KMS-11 (cell line): ENCODE results near the gene RPS6KA3.

Experiments
- H2AFZ ChIP-seq: fragments of 200-600 bp; sonication (generic); 2 replicates; pipeline ENCODE4 v1.6.1; 2016; ENCODE audit warnings: antibody characterized with exemption, mixed run types, low read depth
- H3K27ac ChIP-seq: fragments of 200-600 bp; sonication (generic); 2 replicates; pipeline ENCODE4 v1.6.1; 2016; ENCODE audit warnings: mild to moderate bottlenecking, mixed run types
- H3K27me3 ChIP-seq: fragments of 200-600 bp; sonication (generic); 2 replicates; pipeline ENCODE4 v1.6.1; 2017; ENCODE audit warnings: mild to moderate bottlenecking, low read depth, mixed run types, moderate library complexity; ENCODE audit not compliant: insufficient read depth
- H3K36me3 ChIP-seq: fragments of 200-600 bp; sonication (generic); 2 replicates; pipeline ENCODE4 v1.6.1; 2017; ENCODE audit warnings: mild to moderate bottlenecking, mixed run types; ENCODE audit not compliant: insufficient read depth
- H3K4me1 ChIP-seq: fragments of 200-600 bp; sonication (generic); 2 replicates; pipeline ENCODE4 v1.6.1; 2016; ENCODE audit warnings: mild to moderate bottlenecking, low read depth, mixed run types; ENCODE audit not compliant: poor library complexity, severe bottlenecking
- H3K4me2 ChIP-seq: fragments of 200-600 bp; sonication (generic); 2 replicates; pipeline ENCODE4 v1.7.0; 2016; ENCODE audit warnings: mild to moderate bottlenecking, mixed run types
- H3K4me3 ChIP-seq: fragments of 200-600 bp; sonication (generic); IDR thresholded peaks from 2 replicates; pipeline ENCODE4 v1.6.1; 2017; ENCODE audit warnings: low read depth, low read length, mixed read lengths; ENCODE audit not compliant: insufficient read depth
- H3K79me2 ChIP-seq: fragments of 200-600 bp; sonication (generic); 2 replicates; pipeline ENCODE4 v1.6.1; 2016; ENCODE audit warnings: low read depth, mixed run types; ENCODE audit not compliant: insufficient read depth
- H3K9ac ChIP-seq: fragments of 200-600 bp; sonication (generic); 2 replicates; pipeline ENCODE4 v1.6.1; 2016; ENCODE audit warnings: mild to moderate bottlenecking, mixed run types
- H4K20me1 ChIP-seq: fragments of 200-600 bp; sonication (generic); 2 replicates; pipeline ENCODE4 v1.6.1; 2016; ENCODE audit warnings: mild to moderate bottlenecking, mixed run types; ENCODE audit not compliant: insufficient read depth
- TF ChIP-seq, protein P1 (sequence below): fragments of 200-600 bp; sonication (generic); conservative IDR thresholded peaks from 2 replicates; pipeline ENCODE4 v1.6.1; 2017; ENCODE audit warnings: low read depth, mild to moderate bottlenecking, antibody characterized with exemption, low read length, moderate library complexity, mixed read lengths

The RPS6KA3 gene

DNA sequence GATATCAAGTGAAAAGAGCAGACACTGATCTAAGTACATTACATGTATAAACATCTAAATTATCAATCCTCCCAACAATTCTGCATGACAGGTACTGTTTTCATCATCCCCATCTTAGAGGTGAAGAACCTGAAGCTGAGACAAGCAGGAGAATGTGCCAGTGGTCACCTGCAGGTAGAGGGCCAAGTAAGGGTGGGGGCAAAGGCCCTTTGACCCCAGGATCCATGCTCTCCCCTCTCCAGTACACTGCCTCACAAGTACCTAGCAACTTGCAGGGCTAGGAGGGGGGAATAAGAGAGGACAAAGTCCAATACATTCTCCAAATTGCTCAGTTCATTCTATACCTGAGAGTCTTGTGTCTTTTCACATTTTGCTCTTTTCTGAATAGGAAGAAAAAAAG, 141.7 kb downstream of the RPS6KA3 start:
- Histone ChIP-seq H2AFZ (no peak overlapping the region), H3K4me3 (no peak overlapping the region), H3K4me1 (peaks cover 6% of the 10 kb centered on the region), H3K4me2 (no peak overlapping the region), H3K36me3 (no peaks in the 10 kb centered on the region), H3K27me3 (no peaks in the 10 kb centered on the region), H3K79me2 (no peaks in the 10 kb centered on the region), H3K9ac (no peak overlapping the region), H4K20me1 (no peaks in the 10 kb centered on the region), H3K27ac (no peak overlapping the region)
- TF ChIP-seq, protein P1, sequence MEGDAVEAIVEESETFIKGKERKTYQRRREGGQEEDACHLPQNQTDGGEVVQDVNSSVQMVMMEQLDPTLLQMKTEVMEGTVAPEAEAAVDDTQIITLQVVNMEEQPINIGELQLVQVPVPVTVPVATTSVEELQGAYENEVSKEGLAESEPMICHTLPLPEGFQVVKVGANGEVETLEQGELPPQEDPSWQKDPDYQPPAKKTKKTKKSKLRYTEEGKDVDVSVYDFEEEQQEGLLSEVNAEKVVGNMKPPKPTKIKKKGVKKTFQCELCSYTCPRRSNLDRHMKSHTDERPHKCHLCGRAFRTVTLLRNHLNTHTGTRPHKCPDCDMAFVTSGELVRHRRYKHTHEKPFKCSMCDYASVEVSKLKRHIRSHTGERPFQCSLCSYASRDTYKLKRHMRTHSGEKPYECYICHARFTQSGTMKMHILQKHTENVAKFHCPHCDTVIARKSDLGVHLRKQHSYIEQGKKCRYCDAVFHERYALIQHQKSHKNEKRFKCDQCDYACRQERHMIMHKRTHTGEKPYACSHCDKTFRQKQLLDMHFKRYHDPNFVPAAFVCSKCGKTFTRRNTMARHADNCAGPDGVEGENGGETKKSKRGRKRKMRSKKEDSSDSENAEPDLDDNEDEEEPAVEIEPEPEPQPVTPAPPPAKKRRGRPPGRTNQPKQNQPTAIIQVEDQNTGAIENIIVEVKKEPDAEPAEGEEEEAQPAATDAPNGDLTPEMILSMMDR, result no peak

DNA sequence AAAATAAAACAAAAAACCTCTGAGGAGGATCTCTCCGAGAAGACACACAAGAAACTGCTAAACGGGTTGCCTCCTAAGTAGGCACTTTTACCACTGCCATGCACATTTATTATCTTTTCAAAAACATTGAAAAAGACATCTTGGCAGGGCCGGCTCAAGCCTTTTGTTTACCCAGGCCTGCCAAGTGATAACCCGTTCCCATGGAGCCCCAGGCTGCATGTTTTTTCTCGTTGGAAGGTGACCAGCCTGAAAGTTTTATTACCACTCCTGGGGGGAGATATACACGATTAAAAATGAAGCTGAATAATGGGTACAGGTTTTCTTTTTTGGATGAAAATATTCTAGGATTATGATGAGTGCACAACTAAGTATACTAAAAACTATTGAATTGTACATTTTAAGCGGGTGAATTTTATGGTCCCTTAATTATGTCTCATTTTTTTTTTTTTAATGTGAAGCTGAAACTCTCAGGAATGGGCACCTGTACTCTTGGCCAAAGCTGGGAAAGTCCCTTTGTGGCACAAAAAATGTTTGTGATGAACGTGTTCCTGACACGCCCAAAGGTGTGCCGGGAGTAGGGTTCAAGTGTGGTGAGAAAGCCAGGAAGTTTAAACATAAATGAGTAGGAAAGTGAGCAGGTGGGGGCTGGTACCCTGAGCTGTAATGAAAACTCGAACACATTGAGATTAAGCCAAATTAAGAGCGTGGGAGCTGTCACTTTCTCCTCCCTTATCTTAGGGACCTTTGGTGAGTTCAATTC, 148.5 kb downstream of the RPS6KA3 start:
- Histone ChIP-seq H3K27me3 (no peaks in the 10 kb centered on the region), H4K20me1 (no peaks in the 10 kb centered on the region), H3K9ac (no peak overlapping the region), H3K4me3 (no peak overlapping the region), H3K4me1 (peaks cover 16% of the 10 kb centered on the region), H3K4me2 (peak overlapping the region; percentile 29; the same call in 1 of the 2 replicates), H2AFZ (no peak overlapping the region), H3K36me3 (no peaks in the 10 kb centered on the region), H3K79me2 (no peaks in the 10 kb centered on the region), H3K27ac (no peak overlapping the region)
- TF ChIP-seq, protein P1, result no peak

DNA sequence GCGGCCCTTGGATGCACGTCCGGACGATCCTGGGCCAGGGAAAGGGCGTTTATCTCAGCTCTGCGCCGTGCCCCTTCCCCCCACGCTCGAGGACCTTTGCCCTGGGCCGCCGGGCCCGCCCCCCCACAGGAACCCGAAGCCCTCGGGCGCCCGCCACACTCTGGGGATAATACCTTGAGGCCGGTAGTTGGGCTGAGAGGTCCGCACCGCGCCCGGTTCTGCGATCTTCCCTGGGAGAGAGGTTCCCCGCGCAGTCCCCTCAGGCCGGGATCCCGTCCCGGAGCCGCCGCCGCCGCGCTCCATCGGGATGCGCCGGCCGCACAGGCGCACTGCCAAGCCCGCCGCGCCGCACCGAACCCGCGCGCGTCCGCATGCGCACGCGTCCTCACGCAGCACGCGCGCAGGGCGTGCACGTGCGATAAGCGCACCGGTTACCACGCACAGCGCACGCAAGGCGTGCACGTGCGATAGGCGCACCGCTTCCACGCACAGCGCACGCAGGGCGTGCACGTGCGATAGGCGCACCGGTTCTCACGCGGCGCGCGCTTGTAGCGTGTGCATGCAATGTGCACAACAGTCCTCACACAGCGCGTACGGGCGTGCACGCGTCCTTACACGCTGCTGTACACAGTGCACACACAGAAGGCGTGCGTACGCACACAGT, 150.0 kb downstream of the RPS6KA3 start, which contains the start of gene MAP7D2:
MAP7D2 (minus strand) TSS at position 331 of the 664 bp plus-strand sequence; CDS start at position 303, 28 bp downstream.
- no peak within 1 kb of the TSS for H3K4me2 ChIP-seq
- no peak within 1 kb of the TSS for H3K27ac ChIP-seq
- H3K79me2 ChIP-seq, result no peaks in the 10 kb centered on the region
- TF ChIP-seq, protein P1, result no peak
- no peaks in the 10 kb centered on the region for H3K36me3 ChIP-seq
- no peak within 1 kb of the TSS for H3K9ac ChIP-seq
- no peaks in the 10 kb centered on the region for H3K27me3 ChIP-seq
- H2AFZ ChIP-seq, result no peak within 1 kb of the TSS
- peaks cover 16% of the 10 kb centered on the region for H3K4me1 ChIP-seq
- no peak within 1 kb of the TSS for H3K4me3 ChIP-seq
- H4K20me1 ChIP-seq, result no peaks in the 10 kb centered on the region

DNA sequence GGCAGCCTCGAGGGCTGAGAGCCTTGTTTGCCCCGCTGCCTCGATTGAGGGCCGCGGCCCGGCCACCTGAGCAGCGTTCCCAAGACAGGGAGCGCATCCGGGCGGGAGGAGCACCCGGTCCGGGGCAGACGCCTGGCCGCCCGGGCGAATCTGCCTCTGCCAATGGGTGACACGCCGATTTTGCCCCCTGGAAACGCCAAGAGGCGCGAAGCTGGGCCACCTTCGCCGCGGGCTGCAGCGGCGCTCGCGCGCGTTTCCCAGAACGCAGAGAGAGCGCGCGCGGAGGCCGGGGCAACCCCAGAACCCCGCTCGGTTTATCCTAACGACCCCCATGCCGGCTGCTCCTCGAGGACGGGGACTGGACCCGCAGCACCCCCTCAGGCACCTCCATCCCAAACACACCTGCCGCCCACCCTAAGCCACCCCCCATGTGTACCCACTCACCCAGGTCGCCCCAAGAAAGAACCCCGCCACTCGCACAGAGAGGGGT, 150.6 kb downstream of the RPS6KA3 start:
- H3K4me3 ChIP-seq, result no peak overlapping the region
- no peaks in the 10 kb centered on the region for H3K27me3 ChIP-seq
- no peak overlapping the region for H3K27ac ChIP-seq
- no peak overlapping the region for H3K9ac ChIP-seq
- no peaks in the 10 kb centered on the region for H4K20me1 ChIP-seq
- TF ChIP-seq, protein P1, result no peak
- no peak overlapping the region for H3K4me2 ChIP-seq
- no peaks in the 10 kb centered on the region for H3K36me3 ChIP-seq
- no peak overlapping the region for H2AFZ ChIP-seq
- peaks cover 16% of the 10 kb centered on the region for H3K4me1 ChIP-seq
- no peaks in the 10 kb centered on the region for H3K79me2 ChIP-seq
